ENCODE data around the gene HS3ST3B1.

Gene HS3ST3B1

DNA sequence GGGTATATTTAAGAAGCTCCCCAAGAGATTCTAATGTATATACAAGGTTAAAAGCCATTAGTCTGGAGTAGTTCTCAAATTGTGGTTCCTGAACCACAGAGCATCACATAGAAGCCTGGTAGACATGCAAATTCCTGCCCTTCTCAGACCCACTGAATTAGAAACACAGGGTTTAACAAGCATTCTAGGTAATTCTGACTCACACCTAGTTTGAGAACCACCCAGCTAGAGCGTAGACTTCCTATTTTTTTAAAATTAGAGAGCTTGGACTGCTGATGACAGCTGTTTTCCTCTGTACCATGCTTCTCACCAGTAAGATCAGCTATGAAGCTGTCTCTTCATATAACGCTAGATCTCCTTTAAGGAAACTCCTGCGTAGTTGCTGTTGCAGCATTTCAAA, 50.6 kb downstream of the HS3ST3B1 start:
- TF ChIP-seq, protein P1, sequence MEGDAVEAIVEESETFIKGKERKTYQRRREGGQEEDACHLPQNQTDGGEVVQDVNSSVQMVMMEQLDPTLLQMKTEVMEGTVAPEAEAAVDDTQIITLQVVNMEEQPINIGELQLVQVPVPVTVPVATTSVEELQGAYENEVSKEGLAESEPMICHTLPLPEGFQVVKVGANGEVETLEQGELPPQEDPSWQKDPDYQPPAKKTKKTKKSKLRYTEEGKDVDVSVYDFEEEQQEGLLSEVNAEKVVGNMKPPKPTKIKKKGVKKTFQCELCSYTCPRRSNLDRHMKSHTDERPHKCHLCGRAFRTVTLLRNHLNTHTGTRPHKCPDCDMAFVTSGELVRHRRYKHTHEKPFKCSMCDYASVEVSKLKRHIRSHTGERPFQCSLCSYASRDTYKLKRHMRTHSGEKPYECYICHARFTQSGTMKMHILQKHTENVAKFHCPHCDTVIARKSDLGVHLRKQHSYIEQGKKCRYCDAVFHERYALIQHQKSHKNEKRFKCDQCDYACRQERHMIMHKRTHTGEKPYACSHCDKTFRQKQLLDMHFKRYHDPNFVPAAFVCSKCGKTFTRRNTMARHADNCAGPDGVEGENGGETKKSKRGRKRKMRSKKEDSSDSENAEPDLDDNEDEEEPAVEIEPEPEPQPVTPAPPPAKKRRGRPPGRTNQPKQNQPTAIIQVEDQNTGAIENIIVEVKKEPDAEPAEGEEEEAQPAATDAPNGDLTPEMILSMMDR (IDR thresholded peaks at IDR 0.05), result no peak

DNA sequence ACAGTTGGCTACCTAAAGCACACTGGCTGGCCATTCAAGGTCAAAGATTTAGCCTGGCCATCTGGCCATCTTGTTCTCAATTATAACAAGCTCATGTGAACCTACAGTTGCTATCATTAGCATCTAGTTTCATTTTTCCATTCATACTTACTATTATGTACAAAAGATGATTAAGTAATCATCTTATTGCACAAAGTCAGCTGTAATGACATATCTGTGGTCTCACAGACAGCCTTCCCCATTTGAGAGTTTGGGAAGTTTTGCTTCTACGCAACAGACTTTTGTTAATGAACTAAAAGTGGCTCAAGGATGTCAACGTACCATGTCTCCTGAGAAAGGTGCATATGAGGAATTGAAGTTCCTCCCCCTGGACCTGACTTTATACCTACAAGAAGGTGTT, 51.3 kb downstream of the HS3ST3B1 start:
- TF ChIP-seq, protein P1 (IDR thresholded peaks at IDR 0.05), result no peak

DNA sequence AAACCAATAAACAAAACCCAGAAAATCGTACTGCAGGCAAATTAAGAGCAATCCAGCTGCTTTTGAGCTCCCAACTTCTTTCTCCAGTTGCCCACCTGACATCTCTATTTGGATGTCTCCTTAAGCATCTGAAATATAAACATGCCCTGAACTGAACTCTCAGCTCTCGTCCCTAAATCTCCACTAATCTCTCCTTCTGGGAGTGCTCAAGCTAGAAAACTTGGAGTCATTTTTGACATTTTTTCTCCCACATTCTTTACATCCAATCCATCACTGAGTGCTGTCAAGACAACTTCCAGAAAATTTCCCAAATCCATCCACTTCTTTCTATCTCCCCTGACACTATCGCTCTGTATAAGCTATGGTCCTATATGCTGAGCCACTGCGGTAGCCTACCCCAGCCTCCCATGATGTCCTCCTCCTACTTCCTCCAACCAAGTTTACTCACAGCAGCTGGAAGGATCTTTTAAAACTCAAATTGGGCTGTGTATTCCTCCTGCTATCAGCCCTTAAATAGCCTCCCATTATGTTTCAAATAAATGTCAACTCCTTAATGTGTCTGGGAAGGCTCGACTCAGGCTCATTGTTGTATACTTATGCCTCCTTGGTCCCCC, 53.1 kb downstream of the HS3ST3B1 start:
- TF ChIP-seq, protein P1 (IDR thresholded peaks at IDR 0.05), result no peak

DNA sequence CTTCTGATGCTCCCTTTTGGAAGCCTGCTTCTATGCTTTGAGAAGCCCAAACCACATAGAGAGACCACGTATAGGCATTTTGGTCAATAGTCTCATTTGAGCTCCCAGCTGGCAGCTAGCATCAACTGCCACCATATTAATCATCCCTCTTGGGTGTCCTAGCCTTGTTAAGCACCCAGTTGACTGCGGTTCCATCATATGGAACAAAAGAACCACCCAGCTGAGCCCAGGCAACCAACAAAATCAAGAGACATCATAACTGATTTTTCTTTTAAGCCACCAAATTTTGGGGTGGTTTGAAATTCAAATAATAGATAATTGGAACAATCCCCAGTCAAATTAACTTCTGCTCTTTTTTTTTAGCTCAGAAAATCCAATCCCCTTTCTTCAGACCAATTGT, 53.9 kb downstream of the HS3ST3B1 start:
- TF ChIP-seq, protein P1 (IDR thresholded peaks at IDR 0.05), result no peak

DNA sequence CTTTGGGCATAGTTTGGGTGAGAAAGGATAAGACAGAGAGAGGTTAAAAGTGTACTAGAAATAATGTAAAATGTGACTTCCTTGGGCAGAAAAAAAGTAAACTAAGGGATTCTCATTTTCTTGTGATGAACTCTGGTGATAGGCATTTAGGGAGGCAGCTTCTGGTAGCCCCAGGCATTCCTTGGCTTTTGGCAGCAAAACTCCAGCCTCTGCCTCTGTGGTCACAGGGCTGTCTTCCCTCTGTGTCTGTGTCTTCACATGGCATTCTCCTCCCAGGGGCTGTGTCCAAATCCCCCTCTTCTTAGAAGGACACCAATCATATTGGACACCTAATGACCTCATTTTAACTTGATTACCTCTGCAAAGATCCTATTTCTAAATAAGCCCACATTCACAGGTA, 54.7 kb downstream of the HS3ST3B1 start:
- TF ChIP-seq, protein P1 (IDR thresholded peaks at IDR 0.05), result no peak

DNA sequence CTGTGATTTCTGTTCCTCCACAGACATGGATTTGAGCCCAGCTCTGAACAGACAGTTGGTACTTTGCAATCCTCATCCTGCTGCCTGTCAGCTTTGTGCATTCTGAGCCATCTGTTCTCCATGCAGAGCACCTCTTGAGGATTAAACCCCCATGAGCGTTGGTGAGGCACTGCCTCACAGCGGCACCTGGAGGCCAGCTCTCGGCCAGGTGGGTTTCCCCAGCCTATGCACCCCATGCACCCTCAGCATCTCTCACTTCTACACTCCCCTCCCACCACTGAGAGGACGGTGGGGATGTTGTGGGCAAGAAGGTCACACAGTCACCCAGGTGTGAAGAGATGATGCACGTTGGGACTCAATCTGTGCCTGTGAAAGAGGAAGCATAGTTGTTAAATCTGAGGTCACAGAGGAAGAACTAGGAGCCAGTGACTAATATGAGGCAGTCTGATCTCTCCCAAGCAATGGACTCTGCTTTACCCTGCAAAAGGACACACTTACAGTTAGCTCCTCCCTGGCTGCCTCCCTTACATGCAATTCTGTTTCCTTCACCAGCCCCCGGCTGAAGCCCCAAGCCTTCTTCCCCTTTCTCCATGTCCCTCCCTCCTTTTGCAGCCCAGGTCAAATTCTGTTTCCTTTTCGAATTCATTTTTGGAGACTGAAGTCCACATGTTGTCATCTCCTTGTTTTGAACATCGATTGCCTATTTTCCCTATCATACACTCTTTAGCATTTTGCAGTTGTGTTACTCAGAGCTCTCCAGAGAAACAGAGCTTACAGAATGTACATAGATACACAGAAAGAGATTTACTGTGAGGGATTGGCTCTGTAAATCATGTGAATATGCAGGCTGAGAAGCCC, 58.5 kb downstream of the HS3ST3B1 start:
- TF ChIP-seq, protein P1 (IDR thresholded peaks at IDR 0.05), result no peak

DNA sequence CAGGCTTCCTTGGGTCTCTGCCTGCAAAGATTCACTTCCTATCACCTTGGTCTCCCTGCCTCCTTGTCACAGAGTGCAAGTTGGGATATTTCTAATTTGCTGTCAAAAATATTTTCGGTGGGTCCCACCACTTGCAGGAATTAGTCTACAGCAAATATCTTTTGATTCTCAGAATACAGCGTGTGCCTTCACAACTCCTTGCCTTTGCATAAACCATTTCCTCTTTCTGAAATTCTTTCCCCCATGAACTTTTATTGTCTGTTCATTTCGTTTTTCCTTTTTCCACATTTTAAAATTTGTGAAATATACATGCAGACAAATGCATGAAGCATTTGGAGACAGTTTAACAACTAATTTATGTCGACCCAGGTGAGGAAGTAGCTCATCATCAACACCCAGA, 60.0 kb downstream of the HS3ST3B1 start:
- TF ChIP-seq, protein P1 (IDR thresholded peaks at IDR 0.05), result no peak
